ENCODE results near the gene TCF7L2.

Gene TCF7L2

DNA sequence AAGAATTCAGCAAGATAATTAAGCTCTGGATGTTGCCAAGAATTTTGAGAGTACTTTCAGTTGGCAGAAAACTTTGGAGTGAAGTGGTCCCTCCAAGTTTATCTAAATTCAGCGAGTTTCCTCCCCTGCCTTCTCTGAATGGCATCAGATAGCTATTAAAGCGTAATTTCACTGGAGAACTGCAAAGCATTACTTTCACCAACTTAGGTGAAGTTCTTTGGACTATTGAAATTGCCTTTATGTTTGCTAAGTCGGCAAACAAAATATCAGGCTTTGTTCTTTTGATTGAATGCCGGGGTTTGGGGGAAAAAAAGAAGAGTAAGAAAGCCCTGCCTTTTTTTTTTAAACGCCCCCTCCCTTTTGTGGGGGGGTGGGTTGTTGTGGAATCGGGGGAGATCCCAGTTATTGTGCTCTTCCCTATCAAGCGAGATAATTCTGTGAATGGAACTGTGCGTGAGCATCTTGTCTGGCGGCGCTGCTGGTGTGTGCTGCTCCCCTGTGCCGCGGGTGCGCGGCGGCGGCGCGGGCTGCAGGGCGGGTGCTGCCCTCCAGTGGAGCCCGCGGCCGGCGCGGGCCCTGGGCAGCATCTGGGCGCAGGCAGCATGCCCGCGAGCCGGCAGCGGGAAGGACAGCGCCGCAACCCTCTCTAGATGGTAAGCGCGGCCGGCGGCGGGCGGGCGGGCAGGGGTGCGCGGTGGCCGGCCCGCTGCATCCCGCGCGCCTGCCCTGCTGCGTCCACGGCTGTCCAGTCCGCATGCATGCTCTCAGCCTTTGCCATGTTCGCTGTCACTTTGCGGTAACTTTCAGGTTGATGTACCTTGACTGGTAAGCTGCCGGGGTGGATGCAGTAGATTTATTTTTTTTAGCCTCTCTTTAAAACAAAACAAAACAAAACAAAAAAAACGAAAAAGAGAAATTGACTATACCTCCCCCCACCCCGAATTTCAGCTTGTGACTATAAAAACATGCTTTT, 176.5 kb downstream of the TCF7L2 start:
- H3K9ac ChIP-seq (ENCODE audit: low read length in 2 of 2): no peak overlapping the region

DNA sequence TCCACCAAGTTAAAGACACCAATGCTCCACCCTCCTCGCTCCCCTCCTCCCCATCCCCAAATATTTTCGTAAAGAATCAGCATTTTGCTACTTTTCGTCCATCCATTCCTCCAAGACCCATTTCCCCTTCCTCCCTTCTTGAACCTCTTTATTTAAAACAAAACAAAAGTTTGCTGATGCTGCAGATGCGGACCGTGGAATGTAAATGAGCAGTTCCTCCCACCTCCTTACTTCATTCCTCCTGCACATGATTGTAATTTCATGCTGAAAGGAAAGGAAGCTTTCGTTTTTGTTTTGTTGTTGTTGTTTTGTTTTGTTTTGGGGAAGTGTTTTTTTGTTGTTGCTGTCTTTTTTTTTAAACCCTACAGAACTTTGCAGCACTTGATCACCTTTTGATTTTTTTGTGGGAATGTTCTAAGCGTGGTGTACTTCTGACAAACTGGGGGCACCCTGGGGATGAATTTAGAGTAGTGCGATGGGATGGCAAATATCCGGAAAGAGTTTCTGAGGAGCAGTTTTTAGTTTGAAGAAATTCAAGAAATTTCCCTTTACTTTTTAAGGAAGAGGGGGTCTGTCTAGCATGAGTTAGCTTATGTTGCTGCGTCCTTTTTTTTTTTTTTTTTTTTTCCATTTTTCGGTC, 177.3 kb downstream of the TCF7L2 start:
- Histone ChIP-seq H3K27ac (ENCODE audit: low read length) (no peak overlapping the region), H3K27me3 (ENCODE audit: control insufficient read depth in 1 of 2, insufficient read depth in 2 of 2, low read length in 2 of 2) (no peaks in the 10 kb centered on the region), H3K9ac (ENCODE audit: low read length in 2 of 2) (no peak overlapping the region), H3K4me1 (ENCODE audit: control insufficient read depth, insufficient read depth, low read length) (peaks cover 8% of the 10 kb centered on the region), H3K4me3 (ENCODE audit: low read length in 2 of 2) (no peak overlapping the region), H3K9me3 (ENCODE audit: control insufficient read depth in 2 of 2, low read length in 2 of 2) (no peaks in the 10 kb centered on the region), H3K36me3 (ENCODE audit: control insufficient read depth in 2 of 2, insufficient read depth in 2 of 2, low read length in 2 of 2) (no peaks in the 10 kb centered on the region)

More for the DNA sequence above, 176.5 kb downstream of the TCF7L2 start:
- peak overlapping the region in 1 of 2 donors; percentile 52 for H3K4me3 ChIP-seq (ENCODE audit: low read length in 2 of 2)
- no peaks in the 10 kb centered on the region for H3K27me3 ChIP-seq (ENCODE audit: control insufficient read depth in 1 of 2, insufficient read depth in 2 of 2, low read length in 2 of 2)
- no peaks in the 10 kb centered on the region for H3K36me3 ChIP-seq (ENCODE audit: control insufficient read depth in 2 of 2, insufficient read depth in 2 of 2, low read length in 2 of 2)
- no peak overlapping the region for H3K27ac ChIP-seq (ENCODE audit: low read length)
- no peaks in the 10 kb centered on the region for H3K9me3 ChIP-seq (ENCODE audit: control insufficient read depth in 2 of 2, low read length in 2 of 2)
- peaks cover 3% of the 10 kb centered on the region for H3K4me1 ChIP-seq (ENCODE audit: control insufficient read depth, insufficient read depth, low read length)

DNA sequence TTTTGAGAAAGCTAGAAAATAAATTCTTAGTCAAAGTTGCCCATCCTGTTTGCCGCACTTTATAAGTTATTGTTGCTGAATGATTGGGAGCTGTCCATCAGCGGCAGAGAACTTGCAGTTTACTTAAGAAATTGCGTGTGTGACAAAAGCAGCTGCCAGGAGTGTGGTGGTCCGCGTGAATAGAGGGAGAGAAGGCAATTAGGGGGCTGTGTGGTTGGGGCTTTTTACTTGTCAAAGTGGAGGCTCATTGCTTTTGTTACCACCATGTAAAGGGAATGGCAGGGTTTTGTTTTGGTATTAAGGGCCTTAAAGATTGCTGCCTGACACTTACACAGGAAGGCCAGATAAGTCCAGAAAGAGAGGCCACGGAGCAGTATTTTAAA, 177.8 kb downstream of the TCF7L2 start:
- H3K9ac ChIP-seq (ENCODE audit: low read length in 2 of 2): no peak overlapping the region

DNA sequence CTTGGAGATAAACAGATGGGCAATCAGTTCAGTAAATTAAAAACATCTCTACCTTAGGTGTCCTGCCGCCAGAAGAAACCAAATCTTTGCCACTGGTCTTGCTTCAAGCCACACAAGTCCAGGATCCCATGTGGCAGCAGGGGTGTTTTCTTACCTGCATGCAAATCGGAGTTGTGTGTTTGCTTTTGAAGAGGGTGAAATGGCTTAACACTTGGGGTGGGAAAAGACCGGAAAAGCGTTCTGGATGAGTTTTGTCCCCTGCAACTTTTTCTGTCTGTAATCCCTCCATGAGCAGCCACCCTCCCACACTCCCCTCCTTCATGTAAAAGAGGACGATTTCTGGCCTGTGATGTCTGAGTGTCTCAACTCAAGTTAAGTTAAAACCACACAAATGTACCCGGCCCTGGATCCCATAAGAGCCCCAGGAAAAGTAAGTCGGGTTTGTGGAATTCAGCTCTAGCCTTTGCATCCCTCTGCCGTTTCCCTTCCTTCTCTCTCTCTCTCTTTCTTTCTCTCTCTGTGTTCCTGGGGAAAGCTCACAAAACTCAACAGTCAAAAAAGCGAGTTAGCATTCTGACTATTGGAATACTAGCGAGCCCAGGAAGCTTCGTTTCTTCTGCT, 178.5 kb downstream of the TCF7L2 start:
- H3K9ac ChIP-seq (ENCODE audit: low read length in 2 of 2): no peak overlapping the region
- no peaks in the 10 kb centered on the region for H3K9me3 ChIP-seq (ENCODE audit: control insufficient read depth in 2 of 2, low read length in 2 of 2)
- no peak overlapping the region for H3K4me3 ChIP-seq (ENCODE audit: low read length in 2 of 2)
- H3K27me3 ChIP-seq (ENCODE audit: control insufficient read depth in 1 of 2, insufficient read depth in 2 of 2, low read length in 2 of 2): no peaks in the 10 kb centered on the region
- peaks cover 17% of the 10 kb centered on the region for H3K4me1 ChIP-seq (ENCODE audit: control insufficient read depth, insufficient read depth, low read length)
- H3K27ac ChIP-seq (ENCODE audit: low read length): no peak overlapping the region
- no peaks in the 10 kb centered on the region for H3K36me3 ChIP-seq (ENCODE audit: control insufficient read depth in 2 of 2, insufficient read depth in 2 of 2, low read length in 2 of 2)

More for the DNA sequence above, 177.8 kb downstream of the TCF7L2 start:
- Histone ChIP-seq H3K27me3 (ENCODE audit: control insufficient read depth in 1 of 2, insufficient read depth in 2 of 2, low read length in 2 of 2) (no peaks in the 10 kb centered on the region), H3K4me3 (ENCODE audit: low read length in 2 of 2) (no peak overlapping the region), H3K9me3 (ENCODE audit: control insufficient read depth in 2 of 2, low read length in 2 of 2) (no peaks in the 10 kb centered on the region), H3K36me3 (ENCODE audit: control insufficient read depth in 2 of 2, insufficient read depth in 2 of 2, low read length in 2 of 2) (no peaks in the 10 kb centered on the region), H3K4me1 (ENCODE audit: control insufficient read depth, insufficient read depth, low read length) (peaks cover 11% of the 10 kb centered on the region), H3K27ac (ENCODE audit: low read length) (no peak overlapping the region)

DNA sequence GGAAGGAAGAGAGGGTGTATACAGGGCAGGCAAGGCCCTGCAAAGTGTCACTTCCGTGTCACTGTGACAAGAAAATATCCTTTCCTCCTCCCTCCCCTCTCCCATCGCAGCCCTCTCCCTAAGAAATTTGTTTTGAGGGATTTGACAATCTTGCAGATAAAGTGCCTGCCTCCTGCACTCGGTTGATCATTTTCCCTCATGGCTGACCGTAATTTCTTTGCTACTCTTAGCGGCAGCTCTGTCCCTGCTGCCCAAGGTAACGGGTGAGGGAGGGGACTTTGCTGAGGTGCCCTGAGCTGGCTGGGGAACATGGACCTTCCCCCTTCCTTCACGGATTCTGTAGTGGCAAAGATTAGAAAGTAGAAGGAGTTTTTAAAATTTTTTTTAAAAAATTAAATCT, 179.1 kb downstream of the TCF7L2 start:
- Histone ChIP-seq H3K4me1 (ENCODE audit: control insufficient read depth, insufficient read depth, low read length) (peaks cover 22% of the 10 kb centered on the region), H3K9me3 (ENCODE audit: control insufficient read depth in 2 of 2, low read length in 2 of 2) (no peaks in the 10 kb centered on the region), H3K4me3 (ENCODE audit: low read length in 2 of 2) (no peak overlapping the region), H3K27ac (ENCODE audit: low read length) (no peak overlapping the region), H3K27me3 (ENCODE audit: control insufficient read depth in 1 of 2, insufficient read depth in 2 of 2, low read length in 2 of 2) (no peaks in the 10 kb centered on the region), H3K9ac (ENCODE audit: low read length in 2 of 2) (no peak overlapping the region), H3K36me3 (ENCODE audit: control insufficient read depth in 2 of 2, insufficient read depth in 2 of 2, low read length in 2 of 2) (no peaks in the 10 kb centered on the region)

DNA sequence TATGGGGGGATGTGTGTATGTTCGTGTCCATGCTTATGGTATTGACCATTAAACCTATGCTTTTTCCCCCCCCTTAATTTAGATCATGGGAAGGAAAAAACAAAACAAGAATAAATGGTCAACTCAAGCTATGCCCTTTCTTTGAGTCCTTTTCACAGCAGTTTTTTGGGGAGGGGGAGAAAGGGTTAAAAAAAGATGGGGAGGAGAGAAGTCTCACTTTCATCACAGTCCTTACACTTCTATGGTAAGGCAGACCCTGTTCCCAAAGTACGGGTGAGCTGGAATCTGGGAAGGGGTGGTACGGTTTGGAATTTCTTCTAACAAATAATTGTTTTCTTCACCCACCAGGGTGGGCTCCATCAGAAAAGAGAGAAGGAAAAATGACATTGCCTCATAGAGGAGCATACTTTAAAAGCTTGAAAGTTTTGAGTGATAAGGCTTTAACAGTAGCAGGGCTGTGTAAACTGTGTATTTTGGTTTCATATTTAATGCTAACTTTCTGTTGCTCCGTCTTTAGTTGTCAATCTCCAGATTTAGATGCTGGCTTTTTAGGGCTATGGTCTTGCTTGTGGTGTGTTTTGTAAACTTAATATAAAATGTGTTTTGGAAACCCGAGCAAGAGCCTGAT, 180.1 kb downstream of the TCF7L2 start:
- Histone ChIP-seq H3K36me3 (ENCODE audit: control insufficient read depth in 2 of 2, insufficient read depth in 2 of 2, low read length in 2 of 2) (no peaks in the 10 kb centered on the region), H3K4me3 (ENCODE audit: low read length in 2 of 2) (no peak overlapping the region), H3K9me3 (ENCODE audit: control insufficient read depth in 2 of 2, low read length in 2 of 2) (no peaks in the 10 kb centered on the region), H3K4me1 (ENCODE audit: control insufficient read depth, insufficient read depth, low read length) (peaks cover 23% of the 10 kb centered on the region), H3K27ac (ENCODE audit: low read length) (no peak overlapping the region), H3K9ac (ENCODE audit: low read length in 2 of 2) (no peak overlapping the region), H3K27me3 (ENCODE audit: control insufficient read depth in 1 of 2, insufficient read depth in 2 of 2, low read length in 2 of 2) (no peaks in the 10 kb centered on the region)

DNA sequence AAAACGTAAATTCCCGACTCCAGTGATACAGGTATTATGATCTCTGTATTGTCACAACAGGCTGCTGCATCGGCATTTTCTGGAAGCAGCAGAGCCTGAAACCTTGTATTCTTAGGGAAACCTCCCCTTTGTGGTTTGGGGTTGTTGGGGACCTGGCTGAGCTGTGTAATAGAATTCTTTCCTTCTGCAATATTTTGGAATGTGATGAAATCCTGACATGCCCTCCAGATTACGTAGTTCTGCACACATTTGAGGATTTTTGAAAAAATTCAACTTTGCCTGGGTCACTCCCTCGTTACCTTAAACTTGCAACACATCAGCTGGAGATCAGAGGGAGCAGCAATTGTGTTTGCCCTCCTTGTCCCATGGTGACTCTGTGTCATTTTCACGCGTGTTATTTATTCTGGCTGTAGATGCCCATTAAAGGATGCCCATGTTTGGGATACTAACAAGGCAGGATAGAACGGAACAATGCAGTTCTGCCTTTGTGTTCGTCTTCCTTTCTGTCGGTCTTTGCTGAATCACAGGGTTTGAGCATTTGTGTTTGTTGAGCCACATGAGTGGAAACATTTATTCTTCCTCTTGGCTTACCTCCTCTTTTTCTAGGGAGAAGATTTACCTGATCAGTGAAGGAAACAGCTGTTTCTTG, 181.7 kb downstream of the TCF7L2 start:
- no peak overlapping the region for H3K27ac ChIP-seq (ENCODE audit: low read length)
- H3K4me3 ChIP-seq (ENCODE audit: low read length in 2 of 2): no peak overlapping the region
- H3K36me3 ChIP-seq (ENCODE audit: control insufficient read depth in 2 of 2, insufficient read depth in 2 of 2, low read length in 2 of 2): no peaks in the 10 kb centered on the region
- peaks cover 23% of the 10 kb centered on the region for H3K4me1 ChIP-seq (ENCODE audit: control insufficient read depth, insufficient read depth, low read length)
- no peak overlapping the region for H3K9ac ChIP-seq (ENCODE audit: low read length in 2 of 2)
- no peaks in the 10 kb centered on the region for H3K27me3 ChIP-seq (ENCODE audit: control insufficient read depth in 1 of 2, insufficient read depth in 2 of 2, low read length in 2 of 2)
- no peaks in the 10 kb centered on the region for H3K9me3 ChIP-seq (ENCODE audit: control insufficient read depth in 2 of 2, low read length in 2 of 2)

DNA sequence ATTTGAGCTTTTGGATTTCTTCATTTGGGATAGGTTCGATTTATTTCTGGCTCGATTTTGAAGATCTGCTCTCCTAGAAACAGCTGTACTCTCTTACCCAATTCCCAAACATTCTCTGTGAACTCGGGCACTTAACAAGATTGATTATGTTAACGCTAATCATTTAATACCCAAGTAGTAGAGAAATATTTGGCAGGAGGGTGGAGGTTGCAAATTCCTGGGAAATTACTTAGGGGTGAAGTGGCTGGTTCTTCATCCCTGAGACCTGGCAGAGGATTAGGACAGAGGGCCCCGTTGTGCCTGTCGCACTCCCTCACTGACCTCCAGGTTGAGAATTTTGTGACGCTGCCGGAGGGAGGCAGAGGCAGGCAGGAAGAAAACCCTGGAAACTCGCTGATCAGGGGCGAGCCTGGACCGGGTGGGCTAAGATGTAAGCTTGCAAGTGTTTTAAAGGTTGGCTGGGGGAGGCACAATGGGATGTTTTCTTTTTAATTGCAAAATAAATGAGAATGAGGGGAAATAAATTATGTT, 182.6 kb downstream of the TCF7L2 start:
- peak overlapping the region in 1 of 2 donors; percentile 4 for H3K9ac ChIP-seq (ENCODE audit: low read length in 2 of 2)
- peaks cover 23% of the 10 kb centered on the region for H3K4me1 ChIP-seq (ENCODE audit: control insufficient read depth, insufficient read depth, low read length)
- H3K4me3 ChIP-seq (ENCODE audit: low read length in 2 of 2): peak overlapping the region in 1 of 2 donors; percentile 47
- H3K27me3 ChIP-seq (ENCODE audit: control insufficient read depth in 1 of 2, insufficient read depth in 2 of 2, low read length in 2 of 2): no peaks in the 10 kb centered on the region
- no peaks in the 10 kb centered on the region for H3K9me3 ChIP-seq (ENCODE audit: control insufficient read depth in 2 of 2, low read length in 2 of 2)
- no peaks in the 10 kb centered on the region for H3K36me3 ChIP-seq (ENCODE audit: control insufficient read depth in 2 of 2, insufficient read depth in 2 of 2, low read length in 2 of 2)
- H3K27ac ChIP-seq (ENCODE audit: low read length): no peak overlapping the region

DNA sequence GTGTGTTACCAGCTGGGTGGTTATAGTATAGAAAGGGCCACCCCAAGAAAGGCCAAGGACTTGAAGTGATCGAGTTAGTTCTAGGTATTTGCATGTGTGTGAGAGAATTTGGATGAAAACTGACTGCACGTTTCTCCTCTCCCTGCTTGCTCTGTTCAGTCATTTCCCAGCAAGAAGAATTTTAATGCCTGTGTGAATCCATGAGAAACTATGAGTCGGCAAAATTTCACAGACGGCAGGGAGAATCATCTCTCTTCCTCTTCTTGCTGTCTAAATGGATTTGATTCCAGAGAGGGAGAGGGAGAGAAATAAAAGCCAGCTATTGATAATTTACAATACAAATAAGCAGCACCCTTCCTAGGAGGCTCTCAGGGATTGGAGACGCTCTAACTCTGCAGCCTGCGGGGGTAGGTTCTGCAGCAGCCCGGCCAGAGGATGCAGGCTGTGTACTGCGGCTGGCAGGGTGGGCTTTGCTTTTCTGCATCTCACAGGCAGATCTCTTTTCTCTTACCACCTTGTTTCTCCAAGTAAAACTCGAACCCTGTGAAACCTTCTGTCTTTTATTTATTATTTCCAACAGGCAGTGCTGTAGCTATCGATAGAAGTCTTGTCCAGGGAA, 183.6 kb downstream of the TCF7L2 start:
- Histone ChIP-seq H3K4me3 (ENCODE audit: low read length in 2 of 2) (no peak overlapping the region), H3K9ac (ENCODE audit: low read length in 2 of 2) (peak overlapping the region in 1 of 2 donors; percentile 4), H3K27me3 (ENCODE audit: control insufficient read depth in 1 of 2, insufficient read depth in 2 of 2, low read length in 2 of 2) (no peaks in the 10 kb centered on the region), H3K4me1 (ENCODE audit: control insufficient read depth, insufficient read depth, low read length) (peaks cover 24% of the 10 kb centered on the region), H3K27ac (ENCODE audit: low read length) (no peak overlapping the region), H3K36me3 (ENCODE audit: control insufficient read depth in 2 of 2, insufficient read depth in 2 of 2, low read length in 2 of 2) (no peaks in the 10 kb centered on the region), H3K9me3 (ENCODE audit: control insufficient read depth in 2 of 2, low read length in 2 of 2) (no peaks in the 10 kb centered on the region)
